ENCODE data around the gene NCOR1. TPM values are rescaled to one million over a fixed set of nuclear protein-coding genes. Genes with fewer than 3 reads are reported as not detected.

The NCOR1 gene
- total RNA-seq, 1 experiment from 2014 or later = 124 TPM

- no peak for TF ChIP-seq HMGXB4 (CRISPR knock-in tag; IDR thresholded peaks at IDR 0.05)
- TF ChIP-seq NR1H2 (CRISPR knock-in tag; IDR thresholded peaks at IDR 0.05) = no peak
- no peak for TF ChIP-seq PRDM15 (CRISPR knock-in tag; IDR thresholded peaks at IDR 0.05)
- no peak for TF ChIP-seq ZNF232 (CRISPR knock-in tag; IDR thresholded peaks at IDR 0.05)
- TF ChIP-seq NFE2L1 (CRISPR knock-in tag; IDR thresholded peaks at IDR 0.05) = no peak
- TF ChIP-seq TCF7 (CRISPR knock-in tag; IDR thresholded peaks at IDR 0.05; ENCODE audit: low read depth) = no peak
Observed at GRCh38 chr17:16044487-16044886, 170.8 kb downstream of the NCOR1 start (continued).

GRCh38 chr17:16040710-16041251 is 174.6 kb downstream of the NCOR1 start:
- CTCF ChIA-PET = no interaction called here
- H3K27ac Mint-ChIP-seq = no peak overlapping the region
- POLR2A ChIA-PET = no interaction called here
- H3K4me1 Mint-ChIP-seq = peaks cover 26% of the 10 kb centered on the region
- H3K27me3 Mint-ChIP-seq (ENCODE audit: low read depth) = no peaks in the 10 kb centered on the region
- H3K9me3 Mint-ChIP-seq = peaks cover 4% of the 10 kb centered on the region; the same call in 1 of the 2 replicates
- no peak for ATAC-seq
- peaks cover 72% of the 10 kb centered on the region for H3K36me3 Mint-ChIP-seq
- DNase-seq (ENCODE audit: low spot score) = no peak
- TF ChIP-seq ZNF121 (CRISPR knock-in tag; IDR thresholded peaks at IDR 0.05) = peak; percentile 66; the same call in 1 of the 2 replicates
- TF ChIP-seq PRDM15 (CRISPR knock-in tag; IDR thresholded peaks at IDR 0.05) = no peak
- no peak overlapping the region for H3K4me3 Mint-ChIP-seq

GRCh38 chr17:16037636-16038035 is 177.7 kb downstream of the NCOR1 start:
- H3K27me3 Mint-ChIP-seq (ENCODE audit: low read depth) = no peaks in the 10 kb centered on the region
- ChIA-PET CTCF (no interaction called here), POLR2A (no interaction called here)
- H3K9me3 Mint-ChIP-seq = peaks cover 5% of the 10 kb centered on the region; the same call in 1 of the 2 replicates
- H3K4me1 Mint-ChIP-seq = peaks cover 14% of the 10 kb centered on the region
- peak overlapping the region; percentile 30 for H3K27ac Mint-ChIP-seq
- DNase-seq (ENCODE audit: low spot score) (no peak), ATAC-seq (no peak)
- peaks cover 75% of the 10 kb centered on the region for H3K36me3 Mint-ChIP-seq
- H3K4me3 Mint-ChIP-seq = no peak overlapping the region
- TF ChIP-seq NFATC4 (CRISPR knock-in tag; IDR thresholded peaks at IDR 0.05) (no peak), ZNF121 (CRISPR knock-in tag; IDR thresholded peaks at IDR 0.05) (no peak), SMAD3 (CRISPR knock-in tag; IDR thresholded peaks at IDR 0.05; ENCODE audit: borderline replicate concordance) (no peak), ZNF423 (CRISPR knock-in tag; IDR thresholded peaks at IDR 0.05) (no peak), ZNF671 (CRISPR knock-in tag; IDR thresholded peaks at IDR 0.05) (no peak), ZNF219 (CRISPR knock-in tag; IDR thresholded peaks at IDR 0.05; ENCODE audit: borderline replicate concordance) (no peak), AR (CRISPR knock-in tag; IDR thresholded peaks at IDR 0.05) (no peak), PREB (CRISPR knock-in tag; IDR thresholded peaks at IDR 0.05; ENCODE audit: borderline replicate concordance) (no peak), ZNF532 (CRISPR knock-in tag; IDR thresholded peaks at IDR 0.05; ENCODE audit: borderline replicate concordance) (no peak)

Data from WTC11 (cell line).